HepG2 (cell line): Measurements from ENCODE around the gene RABGGTA. TPM values are rescaled to one million over a fixed set of nuclear protein-coding genes. Genes with fewer than 3 reads are reported as not detected.

Source experiments
- ATAC-seq: fragments of 200-7000 bp; cut with Tn5 transposase; 3 replicates; pipeline ENCODE4 v1.9.1; 2020; ENCODE audit warnings: mild to moderate bottlenecking, moderate library complexity
- BruUV-seq: library from RNA; stranded (reverse); fragments of 400-500 nt; replicated peaks from 2 replicates; lab custom pipeline; 2021; lab: Mats Ljungman, UMichigan
- CTCF ChIA-PET: fragments of 300-600 bp; formaldehyde crosslinking; extraction: SDS; loops from one replicate; lab custom pipeline; 2021; ENCODE audit warnings: low total read pairs, inconsistent platforms, low intra/inter-chr PET ratio; lab: Yijun Ruan, JAX
- POLR2A ChIA-PET: fragments of 350-600 bp; sonication (Branson Sonifier 250); formaldehyde crosslinking; loops from one replicate; lab custom pipeline; 2020; ENCODE audit warnings: antibody characterized with exemption, inconsistent platforms; lab: Yijun Ruan, JAX
- DNase-seq: peaks from one replicate; pipeline ENCODE4 v3.0.0-alpha.2; 2015; ENCODE audit warnings: low spot score
- FAIRE-seq: peaks from 3 replicates; lab custom pipeline; 2011; peaks lifted over from hg19 to GRCh38; lab: Jason Lieb, UNC
- H2AFZ ChIP-seq: one replicate; pipeline ENCODE4 v1.6.1; 2011; ENCODE audit warnings: low read length, inconsistent platforms
- H3K27ac ChIP-seq: fragments of 300-600 bp; 3 replicates; pipeline ENCODE4 v1.8.0; 2011; ENCODE audit warnings: mixed run types, mild to moderate bottlenecking, mixed read lengths, low read length, inconsistent platforms; ENCODE audit not compliant: insufficient read depth; ENCODE audit errors: extremely low read length
- H3K27me3 ChIP-seq, 2 experiments: fragments of 200-600 bp in 1 of 2; 2 replicates in 1 of 2; 3 replicates in 1 of 2; pipeline versions ENCODE4 v1.6.0 to v1.8.0; 2011; ENCODE audit warnings: low read length in 2 of 2, mild to moderate bottlenecking in 2 of 2, moderate library complexity in 2 of 2, inconsistent platforms in 1 of 2; ENCODE audit not compliant: insufficient read depth in 2 of 2, control insufficient read depth in 1 of 2
- H3K36me3 ChIP-seq, 2 experiments: fragments of 200-600 bp in 1 of 2; replicated peaks in 1 of 2; 2 replicates in 1 of 2; 3 replicates in 1 of 2; pipeline versions ENCODE4 v1.5.1 to v1.8.0; 2011; ENCODE audit warnings: low read length in 2 of 2, inconsistent platforms in 1 of 2; ENCODE audit not compliant: insufficient read depth in 2 of 2, control insufficient read depth in 1 of 2
- H3K4me1 ChIP-seq: 2 replicates; pipeline ENCODE4 v1.5.1; 2012; ENCODE audit warnings: low read length, inconsistent platforms; ENCODE audit not compliant: insufficient read depth
- H3K4me2 ChIP-seq: 2 replicates; pipeline ENCODE4 v1.6.0; 2011; ENCODE audit warnings: low read depth, low read length, inconsistent platforms
- H3K4me3 ChIP-seq, 3 experiments: fragments of 200-600 bp in 1 of 3; sonication (generic), shearing (Covaris generic) in 1 of 3; replicated peaks in 1 of 3; 2 replicates each; pipeline ENCODE4 v1.5.1; 2011 to 2016; ENCODE audit warnings: low read length in 3 of 3, inconsistent platforms in 2 of 3, low read depth in 2 of 3, mild to moderate bottlenecking in 2 of 3, control low read depth in 1 of 3, mixed read lengths in 1 of 3; ENCODE audit not compliant: insufficient read depth in 1 of 3
- H3K79me2 ChIP-seq: one replicate; pipeline ENCODE4 v1.6.1; 2011; ENCODE audit warnings: low read length, inconsistent platforms; ENCODE audit not compliant: insufficient read depth
- H3K9ac ChIP-seq: 2 replicates; pipeline ENCODE4 v1.6.0; 2011; ENCODE audit warnings: mild to moderate bottlenecking, low read depth, low read length, inconsistent platforms; ENCODE audit not compliant: insufficient read depth
- H3K9me3 ChIP-seq: 2 replicates; pipeline ENCODE4 v1.5.1; 2012; ENCODE audit warnings: mild to moderate bottlenecking, low read length
- H4K20me1 ChIP-seq: 2 replicates; pipeline ENCODE4 v1.6.0; 2011; ENCODE audit warnings: inconsistent platforms, mild to moderate bottlenecking, low read length, moderate library complexity; ENCODE audit not compliant: insufficient read depth
- SMYD3 ChIP-seq: sonication (generic); formaldehyde crosslinking; IDR thresholded peaks from 2 replicates; pipeline ENCODE4 v1.8.1; 2023; ENCODE audit warnings: mild to moderate bottlenecking, missing genetic modification reagents
- YY1 ChIP-seq: IDR thresholded peaks from 2 replicates; pipeline ENCODE4 v1.6.1; 2011; ENCODE audit warnings: low read length, low read depth, moderate library complexity, mild to moderate bottlenecking; ENCODE audit not compliant: insufficient read depth, insufficient replicate concordance
- WGBS: methylation state at CpG from one replicate; pipeline ENCODE4 v1.1.6; 2017; ENCODE audit warnings: low lambda C conversion rate; 5-methylcytosine and 5-hydroxymethylcytosine counted together
- in situ Hi-C: cut with HindIII; loops from 2 replicates; pipeline ENCODE4 v1.10.0; 2017; ENCODE audit warnings: low pct_unique_long_range_greater_than_20kb; ENCODE audit not compliant: extremely low pct_ligation_motif_present
- intact Hi-C: fragments of 100-400 bp; cut with micrococcal nuclease; formaldehyde crosslinking; loops from one replicate; pipeline ENCODE4 v1.10.0; 2022; ENCODE audit not compliant: unreplicated experiment
- polyA plus RNA-seq, 8 experiments: library from polyadenylated mRNA; depleted of rRNA in 3 of 8; stranded (reverse) in 7 of 8; unstranded in 1 of 8; fragments of >200 nt; fragmentation: Illumina TruSeq in 4 of 8; extraction: Trizol in 4 of 8; gene quantifications; 2 replicates each; pipeline versions ENCODE4 v1.2.1 to v1.2.3, GENCODE V29; 2011 to 2016; ENCODE audit warnings: low read depth in 4 of 8, missing spikeins in 1 of 8, mixed read lengths in 1 of 8; ENCODE audit not compliant: insufficient read depth in 1 of 8
- total RNA-seq, 5 experiments: library from RNA; depleted of rRNA; stranded (reverse); fragments of >200 nt; fragmentation: Illumina TruSeq; extraction: Trizol; gene quantifications; 2 replicates each; pipeline ENCODE4 v1.2.3, GENCODE V29; 2016; ENCODE audit warnings: low read depth in 1 of 5
- TF ChIP-seq, protein P1 (sequence below): conservative IDR thresholded peaks from 2 replicates; pipeline ENCODE4 v1.6.1; 2018; ENCODE audit warnings: missing genetic modification reagents
- TF ChIP-seq, protein P2 (sequence below): sonication (generic); formaldehyde crosslinking; IDR thresholded peaks from 2 replicates; pipeline ENCODE4 v1.8.1; 2023; ENCODE audit warnings: mild to moderate bottlenecking, missing genetic modification reagents

The RABGGTA gene
- total and polyA plus RNA-seq, 2 of the 13 experiments (the other 11 are each of a cell fraction or from before 2014, with no cell fraction given), result 57.9 to 90.8 TPM

DNA sequence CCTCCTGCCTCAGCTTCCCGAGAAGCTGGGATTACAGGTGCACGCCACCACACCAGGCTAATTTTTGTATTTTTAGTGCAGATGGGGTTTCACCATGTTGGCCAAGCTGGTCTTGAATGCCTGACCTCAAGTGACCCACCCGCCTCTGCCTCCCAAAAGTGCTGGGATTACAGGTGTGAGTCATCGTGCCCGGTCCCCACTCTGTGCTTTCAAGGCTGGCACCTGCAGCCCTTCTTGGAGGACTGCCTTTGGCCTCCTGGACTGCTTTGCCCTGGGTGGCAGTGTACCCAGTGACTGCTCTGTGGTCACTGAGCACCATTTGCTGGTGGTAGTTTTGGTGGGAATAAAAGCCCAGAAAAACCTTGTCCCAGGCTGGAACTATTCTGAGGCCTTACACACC lies 15.6 kb upstream of the RABGGTA start (continued):
- TF ChIP-seq SMYD3 (CRISPR knock-in tag), result no peak
- TF ChIP-seq, protein P1, sequence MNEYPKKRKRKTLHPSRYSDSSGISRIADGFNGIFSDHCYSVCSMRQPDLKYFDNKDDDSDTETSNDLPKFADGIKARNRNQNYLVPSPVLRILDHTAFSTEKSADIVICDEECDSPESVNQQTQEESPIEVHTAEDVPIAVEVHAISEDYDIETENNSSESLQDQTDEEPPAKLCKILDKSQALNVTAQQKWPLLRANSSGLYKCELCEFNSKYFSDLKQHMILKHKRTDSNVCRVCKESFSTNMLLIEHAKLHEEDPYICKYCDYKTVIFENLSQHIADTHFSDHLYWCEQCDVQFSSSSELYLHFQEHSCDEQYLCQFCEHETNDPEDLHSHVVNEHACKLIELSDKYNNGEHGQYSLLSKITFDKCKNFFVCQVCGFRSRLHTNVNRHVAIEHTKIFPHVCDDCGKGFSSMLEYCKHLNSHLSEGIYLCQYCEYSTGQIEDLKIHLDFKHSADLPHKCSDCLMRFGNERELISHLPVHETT (CRISPR knock-in tag), result no peak

DNA sequence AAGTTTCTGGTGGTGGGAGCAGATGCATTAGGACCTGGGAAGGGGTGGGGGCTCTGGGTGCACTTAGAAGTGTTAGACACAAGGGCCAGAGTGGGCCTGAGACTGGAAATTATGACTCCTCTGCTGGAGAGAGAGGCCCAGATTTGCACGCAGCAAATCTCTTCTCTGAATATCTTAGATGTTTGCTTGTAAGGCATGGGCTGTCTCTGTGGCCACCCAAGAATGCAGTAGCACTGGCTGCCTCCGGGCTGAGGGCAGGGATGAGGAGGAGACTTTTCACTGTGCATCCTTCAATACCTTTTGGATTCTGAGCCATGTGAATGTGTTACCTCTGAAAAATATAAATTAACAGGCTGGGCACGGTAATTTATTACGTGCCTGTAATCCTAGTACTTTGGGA lies 14.0 kb upstream of the RABGGTA start:
- WGBS, result 75% methylated on average over 4 of the region's 4 CpGs
- in situ Hi-C loops, result no loop called here
- Histone ChIP-seq H3K4me1 (no peaks in the 10 kb centered on the region), H2AFZ (no peak overlapping the region), H3K36me3 (peaks cover 10 to 12% of the 10 kb centered on the region in 2 experiments), H3K9me3 (no peaks in the 10 kb centered on the region), H3K27me3 (no peaks in the 10 kb centered on the region), H3K79me2 (no peaks in the 10 kb centered on the region), H3K9ac (no peak overlapping the region), H4K20me1 (no peaks in the 10 kb centered on the region), H3K4me2 (no peak overlapping the region), H3K27ac (no peak overlapping the region), H3K4me3 (no peak overlapping the region)
- CTCF ChIA-PET, result no interaction called here
- ATAC-seq (peak; percentile 3; the same call in 1 of the 3 replicates), DNase-seq (no peak), FAIRE-seq (no peak)
- BruUV-seq, result no TSS peak
- TF ChIP-seq, protein P2, sequence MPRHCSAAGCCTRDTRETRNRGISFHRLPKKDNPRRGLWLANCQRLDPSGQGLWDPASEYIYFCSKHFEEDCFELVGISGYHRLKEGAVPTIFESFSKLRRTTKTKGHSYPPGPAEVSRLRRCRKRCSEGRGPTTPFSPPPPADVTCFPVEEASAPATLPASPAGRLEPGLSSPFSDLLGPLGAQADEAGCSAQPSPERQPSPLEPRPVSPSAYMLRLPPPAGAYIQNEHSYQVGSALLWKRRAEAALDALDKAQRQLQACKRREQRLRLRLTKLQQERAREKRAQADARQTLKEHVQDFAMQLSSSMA, result 0 out of 2 replicates have a peak, but pooled peaks have one; percentile 0
- TF ChIP-seq YY1, result no peak
- POLR2A ChIA-PET, result interaction anchor here (1.1 kb wide), 1 partner anchor 43 kb away, joined by 4 read pairs; the partner anchor contains the start of gene TINF2
- intact Hi-C loops, result no loop called here
